ENCODE data around the gene MAGI2.

MAGI2 gene

GRCh38 chr7:78764571-78764970, 688.9 kb downstream of the MAGI2 start:
- no peak overlapping the region for H3K4me3 ChIP-seq (ENCODE audit: severe bottlenecking)
- no peak for ATAC-seq (ENCODE audit: low read depth)
- H3K4me1 ChIP-seq (ENCODE audit: insufficient read depth, poor library complexity, severe bottlenecking) = no peaks in the 10 kb centered on the region
- TF ChIP-seq CTCF (IDR thresholded peaks at IDR 0.05; ENCODE audit: poor library complexity, severe bottlenecking) = no peak
- no peak for DNase-seq (ENCODE audit: low spot score)
- H3K36me3 ChIP-seq (ENCODE audit: low read depth) = no peaks in the 10 kb centered on the region
- no peaks in the 10 kb centered on the region for H3K9me3 ChIP-seq (ENCODE audit: severe bottlenecking)
- H3K27ac ChIP-seq (ENCODE audit: poor library complexity, severe bottlenecking) = no peak overlapping the region
- peaks cover 11% of the 10 kb centered on the region for H3K27me3 ChIP-seq (ENCODE audit: insufficient read depth, poor library complexity, severe bottlenecking)

- TF ChIP-seq CTCF (IDR thresholded peaks at IDR 0.05; ENCODE audit: poor library complexity, severe bottlenecking) = no peak
Measured at GRCh38 chr7:78762625-78763024, 690.8 kb downstream of the MAGI2 start.

GRCh38 chr7:78760620-78761355, 692.7 kb downstream of the MAGI2 start:
- Histone ChIP-seq H3K4me3 (ENCODE audit: severe bottlenecking) (no peak overlapping the region), H3K27me3 (ENCODE audit: insufficient read depth, poor library complexity, severe bottlenecking) (no peaks in the 10 kb centered on the region), H3K4me1 (ENCODE audit: insufficient read depth, poor library complexity, severe bottlenecking) (no peaks in the 10 kb centered on the region), H3K9me3 (ENCODE audit: severe bottlenecking) (no peaks in the 10 kb centered on the region), H3K36me3 (ENCODE audit: low read depth) (no peaks in the 10 kb centered on the region), H3K27ac (ENCODE audit: poor library complexity, severe bottlenecking) (no peak overlapping the region)
- no peak for ATAC-seq (ENCODE audit: low read depth)
- DNase-seq (ENCODE audit: low spot score) = no peak
- no peak for TF ChIP-seq CTCF (IDR thresholded peaks at IDR 0.05; ENCODE audit: poor library complexity, severe bottlenecking)

More at GRCh38 chr7:78762625-78763024, 690.8 kb downstream of the MAGI2 start:
- no peak overlapping the region for H3K27ac ChIP-seq (ENCODE audit: poor library complexity, severe bottlenecking)
- DNase-seq (ENCODE audit: low spot score) = no peak
- no peak for ATAC-seq (ENCODE audit: low read depth)
- no peaks in the 10 kb centered on the region for H3K4me1 ChIP-seq (ENCODE audit: insufficient read depth, poor library complexity, severe bottlenecking)
- no peaks in the 10 kb centered on the region for H3K27me3 ChIP-seq (ENCODE audit: insufficient read depth, poor library complexity, severe bottlenecking)
- H3K36me3 ChIP-seq (ENCODE audit: low read depth) = no peaks in the 10 kb centered on the region
- no peaks in the 10 kb centered on the region for H3K9me3 ChIP-seq (ENCODE audit: severe bottlenecking)
- no peak overlapping the region for H3K4me3 ChIP-seq (ENCODE audit: severe bottlenecking)

- Histone ChIP-seq H3K9me3 (ENCODE audit: severe bottlenecking) (peaks cover 2% of the 10 kb centered on the region), H3K27ac (ENCODE audit: poor library complexity, severe bottlenecking) (no peak overlapping the region), H3K27me3 (ENCODE audit: insufficient read depth, poor library complexity, severe bottlenecking) (peaks cover 3% of the 10 kb centered on the region), H3K36me3 (ENCODE audit: low read depth) (no peaks in the 10 kb centered on the region), H3K4me3 (ENCODE audit: severe bottlenecking) (no peak overlapping the region), H3K4me1 (ENCODE audit: insufficient read depth, poor library complexity, severe bottlenecking) (no peaks in the 10 kb centered on the region)
- DNase-seq (ENCODE audit: low spot score) (no peak), ATAC-seq (ENCODE audit: low read depth) (no peak)
- TF ChIP-seq CTCF (IDR thresholded peaks at IDR 0.05; ENCODE audit: poor library complexity, severe bottlenecking) = no peak
Measured at GRCh38 chr7:78752554-78752953, 700.9 kb downstream of the MAGI2 start.

GRCh38 chr7:78751253-78751652, 702.2 kb downstream of the MAGI2 start:
- Histone ChIP-seq H3K27ac (ENCODE audit: poor library complexity, severe bottlenecking) (no peak overlapping the region), H3K4me1 (ENCODE audit: insufficient read depth, poor library complexity, severe bottlenecking) (no peaks in the 10 kb centered on the region), H3K9me3 (ENCODE audit: severe bottlenecking) (peaks cover 2% of the 10 kb centered on the region), H3K4me3 (ENCODE audit: severe bottlenecking) (no peak overlapping the region), H3K27me3 (ENCODE audit: insufficient read depth, poor library complexity, severe bottlenecking) (peaks cover 3% of the 10 kb centered on the region), H3K36me3 (ENCODE audit: low read depth) (no peaks in the 10 kb centered on the region)
- ATAC-seq (ENCODE audit: low read depth) (no peak), DNase-seq (ENCODE audit: low spot score) (no peak)
- no peak for TF ChIP-seq CTCF (IDR thresholded peaks at IDR 0.05; ENCODE audit: poor library complexity, severe bottlenecking)
